K562 (cell line): ENCODE data around the gene UBE2L3. TPM values are rescaled to one million over a fixed set of nuclear protein-coding genes. Genes with fewer than 3 reads are reported as not detected.

Experiments
- TCF7L2 ChIP-seq: fragments of 150-350 bp; IDR thresholded peaks from 2 replicates; pipeline ENCODE4 v1.6.1; 2016; ENCODE audit warnings: low read depth, mild to moderate bottlenecking, low read length, moderate library complexity
- TEAD2 ChIP-seq: fragments of 450-650 bp; IDR thresholded peaks from 2 replicates; pipeline ENCODE4 v1.6.1; 2016; ENCODE audit warnings: missing genetic modification characterization, control low read depth, missing compliant biosample characterization
- YY1 ChIP-seq, 3 experiments: IDR thresholded peaks; 2 replicates each; pipeline ENCODE4 v1.6.1; 2011; ENCODE audit warnings: low read length in 2 of 3, mild to moderate bottlenecking in 2 of 3, moderate library complexity in 2 of 3, borderline replicate concordance in 1 of 3, control low read depth in 1 of 3, low read depth in 1 of 3; ENCODE audit not compliant: insufficient read depth in 3 of 3, insufficient replicate concordance in 2 of 3, control insufficient read depth in 1 of 3, insufficient read length in 1 of 3; ENCODE audit errors: extremely low read depth in 1 of 3
- polyA plus RNA-seq, 8 experiments: library from polyadenylated mRNA; depleted of rRNA in 4 of 8; stranded (reverse) in 5 of 8; unstranded in 3 of 8; fragments of >200 nt; fragmentation: Nextera tagmentation in 2 of 8; fragmentation: Illumina TruSeq in 1 of 8; extraction: Ambion mirVana in 2 of 8; extraction: Trizol in 1 of 8; gene quantifications; 2 replicates each; pipeline versions ENCODE4 v1.2.1 to v1.2.3, GENCODE V29; 2011 to 2014; ENCODE audit warnings: inconsistent platforms in 1 of 8, missing spikeins in 1 of 8
- total RNA-seq, 7 experiments: library from RNA; depleted of rRNA in 6 of 7; stranded (reverse); fragments of >200 nt in 6 of 7; fragmentation: Illumina TruSeq in 2 of 7; extraction: Trizol in 2 of 7; gene quantifications; 2 replicates each; pipeline versions ENCODE4 v1.2.1 to v1.2.3, GENCODE V29; 2011 to 2021; ENCODE audit warnings: low replicate concordance in 1 of 7
- TF ChIP-seq, protein P1 (sequence below), 2 experiments: fragments of 450-650 bp in 1 of 2; sonication (generic) in 1 of 2; formaldehyde crosslinking in 1 of 2; IDR thresholded peaks; 2 replicates each; pipeline versions ENCODE4 v1.7.1 to v1.9.0; 2016 to 2022; ENCODE audit warnings: inconsistent platforms in 1 of 2, mild to moderate bottlenecking in 1 of 2, missing genetic modification reagents in 1 of 2
- TF ChIP-seq, protein P2 (sequence below): fragments of 200-800 bp; sonication (Bioruptor generic); IDR thresholded peaks from 2 replicates; pipeline ENCODE4 v1.6.1; 2017; ENCODE audit warnings: missing genetic modification characterization, missing compliant biosample characterization
- TF ChIP-seq, protein P3 (sequence below): fragments of 450-650 bp; IDR thresholded peaks from 2 replicates; pipeline ENCODE4 v1.6.1; 2016; ENCODE audit warnings: borderline replicate concordance
- TF ChIP-seq, protein P4 (sequence below), 2 experiments: fragments of 450-650 bp in 1 of 2; sonication (generic) in 1 of 2; formaldehyde crosslinking in 1 of 2; IDR thresholded peaks in 1 of 2; conservative IDR thresholded peaks in 1 of 2; 2 replicates each; pipeline versions ENCODE4 v1.6.1 to v1.8.1; 2016 to 2023; ENCODE audit warnings: mild to moderate bottlenecking in 2 of 2, moderate library complexity in 2 of 2, inconsistent platforms in 1 of 2, missing genetic modification reagents in 1 of 2

The UBE2L3 gene
- total and polyA plus RNA-seq, 9 of the 15 experiments (the other 6 are each of a cell fraction or from before 2014, with no cell fraction given) = 215 to 625 (median 285) TPM

DNA sequence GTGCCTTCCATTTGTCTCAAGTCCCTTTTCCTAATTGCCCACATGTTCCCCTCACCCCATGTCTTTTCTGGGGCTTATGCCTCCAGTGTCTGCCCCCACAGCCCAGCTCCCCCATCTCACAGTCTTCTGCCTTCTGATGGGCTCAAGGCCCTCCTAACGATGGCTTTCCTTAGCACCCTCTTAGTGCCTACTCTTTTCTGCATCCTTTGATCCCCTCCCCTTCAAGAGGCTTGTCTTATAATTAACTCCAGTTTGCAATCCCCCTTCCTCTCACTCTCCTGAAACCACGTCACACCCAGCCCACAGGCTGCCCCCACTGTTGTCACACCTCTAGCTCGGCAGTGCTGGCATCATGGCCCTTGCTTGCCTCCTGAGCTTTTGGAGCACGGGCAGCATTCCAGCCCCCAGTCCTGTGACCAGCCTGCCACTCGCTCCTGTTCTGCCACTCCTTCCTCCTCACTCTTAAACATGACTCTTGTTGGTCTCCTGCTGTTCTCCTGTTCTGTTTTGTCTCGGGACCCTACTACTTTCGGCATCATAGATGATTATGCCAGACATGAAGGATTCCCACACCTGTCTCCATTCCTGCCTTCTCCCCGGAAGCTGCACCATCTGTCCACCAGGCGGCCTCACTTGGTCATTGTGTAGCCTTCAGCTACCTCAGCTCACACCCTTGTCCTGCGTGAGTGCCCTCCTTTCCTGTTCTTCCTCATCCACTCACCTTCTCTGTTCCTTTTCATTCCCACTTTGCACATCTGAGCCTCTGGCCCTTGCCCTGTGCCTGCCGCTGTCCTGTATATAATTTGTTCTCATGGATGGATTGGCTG, 26.1 kb downstream of the UBE2L3 start (continued):
- TF ChIP-seq, protein P1, sequence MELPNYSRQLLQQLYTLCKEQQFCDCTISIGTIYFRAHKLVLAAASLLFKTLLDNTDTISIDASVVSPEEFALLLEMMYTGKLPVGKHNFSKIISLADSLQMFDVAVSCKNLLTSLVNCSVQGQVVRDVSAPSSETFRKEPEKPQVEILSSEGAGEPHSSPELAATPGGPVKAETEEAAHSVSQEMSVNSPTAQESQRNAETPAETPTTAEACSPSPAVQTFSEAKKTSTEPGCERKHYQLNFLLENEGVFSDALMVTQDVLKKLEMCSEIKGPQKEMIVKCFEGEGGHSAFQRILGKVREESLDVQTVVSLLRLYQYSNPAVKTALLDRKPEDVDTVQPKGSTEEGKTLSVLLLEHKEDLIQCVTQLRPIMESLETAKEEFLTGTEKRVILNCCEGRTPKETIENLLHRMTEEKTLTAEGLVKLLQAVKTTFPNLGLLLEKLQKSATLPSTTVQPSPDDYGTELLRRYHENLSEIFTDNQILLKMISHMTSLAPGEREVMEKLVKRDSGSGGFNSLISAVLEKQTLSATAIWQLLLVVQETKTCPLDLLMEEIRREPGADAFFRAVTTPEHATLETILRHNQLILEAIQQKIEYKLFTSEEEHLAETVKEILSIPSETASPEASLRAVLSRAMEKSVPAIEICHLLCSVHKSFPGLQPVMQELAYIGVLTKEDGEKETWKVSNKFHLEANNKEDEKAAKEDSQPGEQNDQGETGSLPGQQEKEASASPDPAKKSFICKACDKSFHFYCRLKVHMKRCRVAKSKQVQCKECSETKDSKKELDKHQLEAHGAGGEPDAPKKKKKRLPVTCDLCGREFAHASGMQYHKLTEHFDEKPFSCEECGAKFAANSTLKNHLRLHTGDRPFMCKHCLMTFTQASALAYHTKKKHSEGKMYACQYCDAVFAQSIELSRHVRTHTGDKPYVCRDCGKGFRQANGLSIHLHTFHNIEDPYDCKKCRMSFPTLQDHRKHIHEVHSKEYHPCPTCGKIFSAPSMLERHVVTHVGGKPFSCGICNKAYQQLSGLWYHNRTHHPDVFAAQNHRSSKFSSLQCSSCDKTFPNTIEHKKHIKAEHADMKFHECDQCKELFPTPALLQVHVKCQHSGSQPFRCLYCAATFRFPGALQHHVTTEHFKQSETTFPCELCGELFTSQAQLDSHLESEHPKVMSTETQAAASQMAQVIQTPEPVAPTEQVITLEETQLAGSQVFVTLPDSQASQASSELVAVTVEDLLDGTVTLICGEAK (IDR thresholded peaks at IDR 0.05) = no peak
- TF ChIP-seq, protein P1 (CRISPR knock-in tag; IDR thresholded peaks at IDR 0.05) = 0 out of 2 replicates have a peak, but pooled peaks have one; percentile 8
- TF ChIP-seq TCF7L2 = no peak
- TF ChIP-seq YY1 (IDR thresholded peaks at IDR 0.05; ENCODE audit: borderline replicate concordance in 1 of 3, control insufficient read depth in 1 of 3, extremely low read depth in 1 of 3, insufficient read depth in 3 of 3, insufficient read length in 1 of 3, insufficient replicate concordance in 2 of 3, low read depth in 1 of 3, low read length in 2 of 3) = peak in 1 of 3 experiments; percentile 52
- TF ChIP-seq, protein P2, sequence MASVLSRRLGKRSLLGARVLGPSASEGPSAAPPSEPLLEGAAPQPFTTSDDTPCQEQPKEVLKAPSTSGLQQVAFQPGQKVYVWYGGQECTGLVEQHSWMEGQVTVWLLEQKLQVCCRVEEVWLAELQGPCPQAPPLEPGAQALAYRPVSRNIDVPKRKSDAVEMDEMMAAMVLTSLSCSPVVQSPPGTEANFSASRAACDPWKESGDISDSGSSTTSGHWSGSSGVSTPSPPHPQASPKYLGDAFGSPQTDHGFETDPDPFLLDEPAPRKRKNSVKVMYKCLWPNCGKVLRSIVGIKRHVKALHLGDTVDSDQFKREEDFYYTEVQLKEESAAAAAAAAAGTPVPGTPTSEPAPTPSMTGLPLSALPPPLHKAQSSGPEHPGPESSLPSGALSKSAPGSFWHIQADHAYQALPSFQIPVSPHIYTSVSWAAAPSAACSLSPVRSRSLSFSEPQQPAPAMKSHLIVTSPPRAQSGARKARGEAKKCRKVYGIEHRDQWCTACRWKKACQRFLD (CRISPR knock-in tag) = 0 out of 2 replicates have a peak, but pooled peaks have one; percentile 42
- TF ChIP-seq TEAD2 = no peak
- TF ChIP-seq, protein P3, sequence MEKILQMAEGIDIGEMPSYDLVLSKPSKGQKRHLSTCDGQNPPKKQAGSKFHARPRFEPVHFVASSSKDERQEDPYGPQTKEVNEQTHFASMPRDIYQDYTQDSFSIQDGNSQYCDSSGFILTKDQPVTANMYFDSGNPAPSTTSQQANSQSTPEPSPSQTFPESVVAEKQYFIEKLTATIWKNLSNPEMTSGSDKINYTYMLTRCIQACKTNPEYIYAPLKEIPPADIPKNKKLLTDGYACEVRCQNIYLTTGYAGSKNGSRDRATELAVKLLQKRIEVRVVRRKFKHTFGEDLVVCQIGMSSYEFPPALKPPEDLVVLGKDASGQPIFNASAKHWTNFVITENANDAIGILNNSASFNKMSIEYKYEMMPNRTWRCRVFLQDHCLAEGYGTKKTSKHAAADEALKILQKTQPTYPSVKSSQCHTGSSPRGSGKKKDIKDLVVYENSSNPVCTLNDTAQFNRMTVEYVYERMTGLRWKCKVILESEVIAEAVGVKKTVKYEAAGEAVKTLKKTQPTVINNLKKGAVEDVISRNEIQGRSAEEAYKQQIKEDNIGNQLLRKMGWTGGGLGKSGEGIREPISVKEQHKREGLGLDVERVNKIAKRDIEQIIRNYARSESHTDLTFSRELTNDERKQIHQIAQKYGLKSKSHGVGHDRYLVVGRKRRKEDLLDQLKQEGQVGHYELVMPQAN = no peak
- TF ChIP-seq, protein P4, sequence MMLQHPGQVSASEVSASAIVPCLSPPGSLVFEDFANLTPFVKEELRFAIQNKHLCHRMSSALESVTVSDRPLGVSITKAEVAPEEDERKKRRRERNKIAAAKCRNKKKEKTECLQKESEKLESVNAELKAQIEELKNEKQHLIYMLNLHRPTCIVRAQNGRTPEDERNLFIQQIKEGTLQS (IDR thresholded peaks at IDR 0.05) = no peak
- TF ChIP-seq, protein P4 (CRISPR knock-in tag; conservative IDR thresholded peaks at IDR 0.05) = no peak; the same call in 1 of the 2 replicates
